BLaER1 treated with 17β-estradiol and CSF1 and Interleukin-3, amounts not matched to agents 10 nM and 100 nM (cell line): Measurements from ENCODE around the gene ANKRD23.

Experiments
- H3K27ac ChIP-seq, 11 experiments: shearing (Covaris generic); formaldehyde crosslinking; 2 replicates each; pipeline ENCODE4 v1.8.1; 2022
- H3K27me3 ChIP-seq, 11 experiments: shearing (Covaris generic); formaldehyde crosslinking; 2 replicates each; pipeline ENCODE4 v1.8.1; 2022
- H3K36me3 ChIP-seq, 11 experiments: shearing (Covaris generic); formaldehyde crosslinking; 2 replicates each; pipeline ENCODE4 v1.8.1; 2022
- H3K4me1 ChIP-seq, 10 experiments: shearing (Covaris generic); formaldehyde crosslinking; 2 replicates each; pipeline ENCODE4 v1.8.1; 2022
- H3K4me2 ChIP-seq, 11 experiments: shearing (Covaris generic); formaldehyde crosslinking; 2 replicates each; pipeline ENCODE4 v1.8.1; 2022
- H3K4me3 ChIP-seq, 10 experiments: shearing (Covaris generic); formaldehyde crosslinking; 2 replicates each; pipeline ENCODE4 v1.8.1; 2022
- H3K9ac ChIP-seq, 11 experiments: shearing (Covaris generic); formaldehyde crosslinking; 2 replicates each; pipeline ENCODE4 v1.8.1; 2022
- H3K9me3 ChIP-seq, 11 experiments: shearing (Covaris generic); formaldehyde crosslinking; replicated peaks in 1 of 11; 2 replicates each; pipeline ENCODE4 v1.8.1; 2022
- H4K20me1 ChIP-seq, 11 experiments: shearing (Covaris generic); formaldehyde crosslinking; 2 replicates each; pipeline ENCODE4 v1.8.1; 2022
- Cebpa-rat ChIP-seq, 11 experiments: shearing (Covaris generic); IDR thresholded peaks; 2 replicates each; pipeline ENCODE4 v1.8.1; 2022

Gene ANKRD23

DNA sequence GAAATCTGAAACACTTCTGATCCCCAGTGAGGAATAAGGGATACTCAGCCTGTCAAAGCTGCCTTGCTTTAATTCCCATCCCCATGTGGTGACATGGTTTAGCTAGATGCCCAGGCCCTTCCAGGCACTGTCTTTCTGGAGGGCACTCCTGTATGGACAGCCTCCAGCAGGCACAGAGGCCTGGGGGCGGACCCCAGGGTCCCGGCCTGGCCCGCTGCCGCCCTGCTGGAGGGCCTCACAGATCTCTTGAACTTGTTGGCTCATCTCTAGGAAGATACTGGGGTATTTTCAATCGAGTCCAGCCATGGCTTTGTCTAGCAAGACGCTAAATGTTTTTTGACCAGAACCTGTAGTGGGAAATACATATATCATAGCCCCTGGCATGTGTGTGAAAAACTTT is 48.7 kb downstream of the ANKRD23 start:
- no peak overlapping the region for H3K4me2 ChIP-seq
- no peaks in the 10 kb centered on the region for H3K27me3 ChIP-seq
- H3K36me3 ChIP-seq = peaks cover 0 to 33% (median 30%) of the 10 kb centered on the region in 11 experiments; a peak in 16 of 22 replicates
- TF ChIP-seq Cebpa-rat (IDR thresholded peaks at IDR 0.05) = no peak
- no peak overlapping the region for H3K27ac ChIP-seq
- H4K20me1 ChIP-seq = peaks cover 0 to 41% (median 14%) of the 10 kb centered on the region in 11 experiments; a peak in 13 of 22 replicates
- peaks cover 0 to 18% (median 9%) of the 10 kb centered on the region in 10 experiments; a peak in 13 of 20 replicates for H3K4me1 ChIP-seq
- H3K4me3 ChIP-seq = no peak overlapping the region
- no peaks in the 10 kb centered on the region for H3K9me3 ChIP-seq
- H3K9ac ChIP-seq = no peak overlapping the region

DNA sequence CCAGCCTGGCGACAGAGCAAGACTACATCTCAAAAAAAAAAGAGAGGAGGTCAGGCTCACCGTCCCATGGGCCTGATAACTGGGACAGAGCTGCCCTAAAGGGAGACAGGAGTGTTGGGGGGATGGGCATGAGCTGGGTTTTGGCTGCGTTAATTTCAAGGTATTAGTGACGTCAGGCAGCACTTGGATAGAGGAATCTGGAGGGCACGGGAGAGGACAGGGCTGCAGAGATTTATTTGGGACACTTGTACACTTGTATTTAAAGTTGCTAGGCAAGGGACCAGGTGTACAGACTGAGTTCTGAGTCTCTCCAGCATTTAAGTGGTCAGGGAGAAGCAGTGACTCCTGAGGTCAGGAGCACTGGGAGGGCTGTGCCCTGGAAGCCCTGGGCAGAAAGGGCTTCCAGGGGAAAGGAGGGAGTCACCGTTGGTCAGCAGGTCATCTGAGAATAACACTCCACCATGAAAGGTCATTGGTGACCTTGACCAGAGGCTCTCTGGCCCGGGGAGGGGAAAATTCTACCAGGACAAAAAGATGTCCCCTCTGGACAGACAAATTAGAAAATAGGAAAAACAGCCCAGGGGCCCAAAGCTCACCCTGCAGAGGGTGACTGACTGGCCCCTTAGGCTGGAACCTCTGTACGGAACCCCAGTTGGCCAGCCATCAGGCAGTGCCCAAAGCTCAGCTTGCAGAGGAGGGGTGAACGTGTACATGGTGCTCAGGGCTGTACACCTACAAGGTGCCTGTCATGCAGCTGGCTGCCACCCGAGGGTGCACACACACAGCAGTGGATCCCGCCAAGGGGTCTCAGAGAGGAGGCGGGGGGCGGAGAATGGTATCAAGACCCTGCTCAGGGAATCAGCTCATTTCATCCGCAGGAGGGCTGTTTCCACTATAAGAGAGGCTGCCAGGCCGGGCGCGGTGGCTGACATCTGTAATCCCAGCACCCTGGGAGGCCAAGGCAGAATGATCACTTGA is 50.8 kb downstream of the ANKRD23 start:
- Histone ChIP-seq H3K4me3 (no peak overlapping the region), H4K20me1 (peaks cover 10 to 54% (median 23%) of the 10 kb centered on the region in 11 experiments; a peak in 16 of 22 replicates), H3K4me1 (peaks cover 7 to 27% (median 21%) of the 10 kb centered on the region in 10 experiments; a peak in 19 of 20 replicates), H3K27ac (no peak overlapping the region), H3K36me3 (peaks cover 0 to 14% (median 11%) of the 10 kb centered on the region in 11 experiments; a peak in 12 of 22 replicates), H3K4me2 (peak overlapping the region in 3 of 11 experiments; percentile 4 to 31 (median 31); a peak in 6 of 22 replicates), H3K27me3 (no peaks in the 10 kb centered on the region), H3K9me3 (no peaks in the 10 kb centered on the region), H3K9ac (no peak overlapping the region)
- no peak for TF ChIP-seq Cebpa-rat (IDR thresholded peaks at IDR 0.05)

GRCh38 chr2:96789245-96789617 is 54.6 kb downstream of the ANKRD23 start:
- H3K27ac ChIP-seq = no peak overlapping the region
- peaks cover 10 to 40% (median 27%) of the 10 kb centered on the region in 11 experiments; a peak in 14 of 22 replicates for H4K20me1 ChIP-seq
- no peaks in the 10 kb centered on the region for H3K36me3 ChIP-seq
- peaks cover 18 to 34% (median 27%) of the 10 kb centered on the region in 10 experiments; a peak in 19 of 20 replicates for H3K4me1 ChIP-seq
- no peaks in the 10 kb centered on the region for H3K27me3 ChIP-seq
- no peak overlapping the region for H3K4me3 ChIP-seq
- 0 out of 22 replicates have a peak overlapping the region, but pooled peaks of 1 of the 11 experiments have one; percentile 4 for H3K9ac ChIP-seq
- H3K9me3 ChIP-seq = no peaks in the 10 kb centered on the region
- H3K4me2 ChIP-seq = peak overlapping the region in 3 of 11 experiments; percentile 61 to 69 (median 62); a peak in 4 of 22 replicates
- no peak for TF ChIP-seq Cebpa-rat (IDR thresholded peaks at IDR 0.05)

DNA sequence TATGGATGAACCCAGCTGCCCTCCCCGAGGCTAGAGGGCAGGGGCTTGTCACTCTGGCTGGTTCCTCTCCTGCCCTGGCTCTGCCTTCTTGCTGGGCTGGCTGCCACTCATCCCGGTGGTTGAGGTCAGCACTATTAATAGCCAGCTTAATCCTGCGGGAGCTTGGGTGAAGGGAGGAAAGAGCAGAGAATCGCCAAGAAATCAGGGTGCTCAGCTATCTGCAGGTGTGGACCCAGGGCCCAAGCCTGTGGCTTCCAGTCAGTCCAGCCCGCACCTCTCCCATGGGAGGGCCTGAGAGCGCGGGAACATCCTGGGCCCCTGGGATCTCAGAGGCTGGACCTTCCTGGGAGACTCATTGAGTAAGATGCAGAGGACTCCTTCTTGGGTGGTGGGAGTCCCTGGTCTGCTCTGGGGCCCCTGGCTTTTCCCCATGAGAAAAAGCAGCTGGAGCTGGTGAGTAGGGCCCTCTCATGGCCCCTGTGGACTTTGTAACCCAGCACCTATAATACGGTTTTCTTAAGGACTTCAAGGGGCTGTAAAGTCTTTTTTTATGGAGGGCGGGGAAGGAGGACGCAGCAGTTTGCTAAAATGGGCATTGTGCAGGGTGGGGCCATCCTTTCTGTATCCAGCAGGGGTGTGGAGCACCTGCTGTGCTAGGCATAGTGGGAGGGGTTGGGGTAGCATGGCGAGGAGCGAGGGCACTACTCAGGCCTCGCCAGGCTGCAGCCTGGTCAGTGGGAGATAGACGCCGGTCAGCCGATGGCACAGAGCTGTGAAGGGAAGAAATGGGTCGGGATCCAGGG is 55.2 kb downstream of the ANKRD23 start:
- Histone ChIP-seq H3K9ac (peak overlapping the region in 5 of 11 experiments; percentile 15 to 48 (median 25); a peak in 7 of 22 replicates), H3K36me3 (no peaks in the 10 kb centered on the region), H3K27ac (peak overlapping the region in 1 of 11 experiments; percentile 20; a peak in 1 of 22 replicates), H3K4me3 (no peak overlapping the region), H4K20me1 (peaks cover 10 to 35% (median 25%) of the 10 kb centered on the region in 11 experiments; a peak in 14 of 22 replicates), H3K9me3 (no peaks in the 10 kb centered on the region), H3K4me2 (peak overlapping the region; percentile 38 to 69 (median 61); a peak in 21 of 22 replicates), H3K4me1 (peaks cover 18 to 28% (median 24%) of the 10 kb centered on the region in 10 experiments; a peak in 19 of 20 replicates), H3K27me3 (no peaks in the 10 kb centered on the region)
- no peak for TF ChIP-seq Cebpa-rat (IDR thresholded peaks at IDR 0.05)
